Measurements from ENCODE around the gene MT1A.

GRCh38 chr16:56664506-56664905, 26.0 kb downstream of the MT1A start:
- no peak for TF ChIP-seq CTCF (IDR thresholded peaks at IDR 0.05)
- no peak for TF ChIP-seq POLR2A (IDR thresholded peaks at IDR 0.05)
- TF ChIP-seq EP300 (IDR thresholded peaks at IDR 0.05): no peak

Data from ovary (tissue), 3 donors.